ENCODE results near the gene BDKRB2.

BDKRB2 gene

GRCh38 chr14:96263347-96264199 is 58.9 kb downstream of the BDKRB2 start:
- no peak for DNase-seq (ENCODE audit: low read depth)
- in situ Hi-C loops (cut with HindIII; ENCODE audit: low sequenced_read_pairs), result no loop called here
- no peak overlapping the region for H3K4me3 ChIP-seq (ENCODE audit: low read depth, low read length)
- no peak for TF ChIP-seq CTCF (IDR thresholded peaks at IDR 0.05; ENCODE audit: low read depth, low read length, missing control alignments)

- no peak overlapping the region for H3K4me3 ChIP-seq (ENCODE audit: low read depth, low read length)
- TF ChIP-seq CTCF (IDR thresholded peaks at IDR 0.05; ENCODE audit: low read depth, low read length, missing control alignments), result no peak
- in situ Hi-C loops (cut with HindIII; ENCODE audit: low sequenced_read_pairs), result no loop called here
- no peak for DNase-seq (ENCODE audit: low read depth)
Observed at GRCh38 chr14:96264200-96264553, 59.5 kb downstream of the BDKRB2 start.

GRCh38 chr14:96264853-96265252 is 60.2 kb downstream of the BDKRB2 start:
- no peak overlapping the region for H3K4me3 ChIP-seq (ENCODE audit: low read depth, low read length)
- no peak for DNase-seq (ENCODE audit: low read depth)
- peak; percentile 56 for TF ChIP-seq CTCF (IDR thresholded peaks at IDR 0.05; ENCODE audit: low read depth, low read length, missing control alignments)
- in situ Hi-C loops (cut with HindIII; ENCODE audit: low sequenced_read_pairs), result no loop called here

- in situ Hi-C loops (cut with HindIII; ENCODE audit: low sequenced_read_pairs), result no loop called here
- DNase-seq (ENCODE audit: low read depth), result no peak
- no peak overlapping the region for H3K4me3 ChIP-seq (ENCODE audit: low read depth, low read length)
- no peak for TF ChIP-seq CTCF (IDR thresholded peaks at IDR 0.05; ENCODE audit: low read depth, low read length, missing control alignments)
Observed at GRCh38 chr14:96265383-96266095, 60.9 kb downstream of the BDKRB2 start.

- H3K4me3 ChIP-seq (ENCODE audit: low read depth, low read length), result no peak overlapping the region
- no peak for TF ChIP-seq CTCF (IDR thresholded peaks at IDR 0.05; ENCODE audit: low read depth, low read length, missing control alignments)
- DNase-seq (ENCODE audit: low read depth), result peak; percentile 36
- in situ Hi-C loops (cut with HindIII; ENCODE audit: low sequenced_read_pairs), result no loop called here
Observed at GRCh38 chr14:96267336-96267735, 62.7 kb downstream of the BDKRB2 start.

GRCh38 chr14:96267916-96268315 is 63.3 kb downstream of the BDKRB2 start:
- H3K4me3 ChIP-seq (ENCODE audit: low read depth, low read length), result no peak overlapping the region
- no peak for DNase-seq (ENCODE audit: low read depth)
- in situ Hi-C loops (cut with HindIII; ENCODE audit: low sequenced_read_pairs), result no loop called here
- TF ChIP-seq CTCF (IDR thresholded peaks at IDR 0.05; ENCODE audit: low read depth, low read length, missing control alignments), result no peak

Measured in astrocyte of the cerebellum (primary cell).